Measurements from ENCODE around the gene GAL3ST2.

GRCh38 chr2:241846406-241846805 lies 69.8 kb downstream of the GAL3ST2 start:
- TF ChIP-seq POLR2A (IDR thresholded peaks at IDR 0.05; ENCODE audit: low read depth, low read length) (no peak), TAF1 (IDR thresholded peaks at IDR 0.05; ENCODE audit: low read depth, low read length) (no peak), SPI1 (IDR thresholded peaks at IDR 0.05; ENCODE audit: low read depth, low read length) (no peak), POLR2AphosphoS5 (IDR thresholded peaks at IDR 0.05; ENCODE audit: low read depth, low read length) (no peak), POU2F2 (IDR thresholded peaks at IDR 0.05; ENCODE audit: low read depth, low read length) (no peak)

All from GM12891 (cell line).